ENCODE data around the gene ABCB11.

DNA sequence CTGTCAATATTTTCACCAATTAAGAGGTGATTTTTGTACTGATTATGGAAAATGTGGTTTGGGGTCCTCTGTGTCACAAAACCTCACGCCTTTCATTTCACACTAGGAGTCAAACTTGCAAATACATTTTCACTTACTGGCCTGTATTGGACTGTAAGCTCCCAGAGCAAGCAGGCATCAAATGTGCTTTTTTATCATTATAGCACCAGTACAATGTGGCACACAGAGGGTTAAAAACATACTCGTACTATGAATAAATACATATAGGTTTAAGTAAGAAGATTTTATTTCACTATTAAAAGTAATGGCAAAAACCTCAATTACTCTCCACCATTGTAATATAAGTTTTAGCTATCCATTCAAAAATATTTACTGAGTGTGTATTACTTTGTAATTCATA is 56.7 kb downstream of the ABCB11 start:
- TF ChIP-seq TARDBP (IDR thresholded peaks at IDR 0.05) (no peak), FOXK2 (IDR thresholded peaks at IDR 0.05) (no peak), BHLHE40 (IDR thresholded peaks at IDR 0.05; ENCODE audit: borderline replicate concordance) (no peak), SP1 (IDR thresholded peaks at IDR 0.05) (no peak), ELF4 (IDR thresholded peaks at IDR 0.05) (no peak)
- TF ChIP-seq, protein P1, sequence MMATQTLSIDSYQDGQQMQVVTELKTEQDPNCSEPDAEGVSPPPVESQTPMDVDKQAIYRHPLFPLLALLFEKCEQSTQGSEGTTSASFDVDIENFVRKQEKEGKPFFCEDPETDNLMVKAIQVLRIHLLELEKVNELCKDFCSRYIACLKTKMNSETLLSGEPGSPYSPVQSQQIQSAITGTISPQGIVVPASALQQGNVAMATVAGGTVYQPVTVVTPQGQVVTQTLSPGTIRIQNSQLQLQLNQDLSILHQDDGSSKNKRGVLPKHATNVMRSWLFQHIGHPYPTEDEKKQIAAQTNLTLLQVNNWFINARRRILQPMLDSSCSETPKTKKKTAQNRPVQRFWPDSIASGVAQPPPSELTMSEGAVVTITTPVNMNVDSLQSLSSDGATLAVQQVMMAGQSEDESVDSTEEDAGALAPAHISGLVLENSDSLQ (IDR thresholded peaks at IDR 0.05) = no peak

Measured in HEK293T (cell line).